Adrenal gland (tissue), 12 donors: ENCODE measurements around the gene ITFG1. TPM values are rescaled to one million over a fixed set of nuclear protein-coding genes. Genes with fewer than 3 reads are reported as not detected.
"Not testable (repeated sequence)": the region's sequence is repeated elsewhere in the genome, so short reads cannot be mapped to it uniquely, and the experiment has no call there.

Source experiments
- DNase-seq, 7 donors: peaks; one replicate each; pipeline ENCODE4 v3.0.0-alpha.2; 2019 to 2020
- H3K27ac ChIP-seq, 5 donors: fragments of 200-600 bp; sonication (generic) in 4 of 5; 1 replicate in 3 of 5; 2 replicates in 2 of 5; pipeline versions ENCODE4 v1.5.1 to v1.8.0; 2016 to 2020; ENCODE audit warnings: mild to moderate bottlenecking in 1 of 5
- H3K27me3 ChIP-seq: fragments of 200-600 bp; 2 replicates; pipeline ENCODE4 v1.8.0; 2021
- H3K36me3 ChIP-seq, 2 donors: fragments of 200-600 bp; replicated peaks in 1 of 2; 1 replicate in 1 of 2; 2 replicates in 1 of 2; pipeline versions ENCODE4 v1.5.1 to v1.8.0; 2018 to 2022
- H3K4me1 ChIP-seq, 2 donors: fragments of 200-600 bp; replicated peaks in 1 of 2; 1 replicate in 1 of 2; 2 replicates in 1 of 2; pipeline versions ENCODE4 v1.5.1 to v1.8.0; 2018 to 2021
- H3K4me3 ChIP-seq, 4 donors: fragments of 200-600 bp; sonication (generic) in 3 of 4; one replicate each; pipeline ENCODE4 v1.5.1; 2016 to 2018
- H3K9me3 ChIP-seq, 3 donors: fragments of 200-600 bp; sonication (generic) in 1 of 3; replicated peaks in 1 of 3; 1 replicate in 2 of 3; 2 replicates in 1 of 3; pipeline versions ENCODE4 v1.5.1 to v1.8.0; 2016 to 2021
- POLR2A ChIP-seq, 2 donors: fragments of 450-650 bp; IDR thresholded peaks; one replicate each; pipeline ENCODE4 v1.6.1; 2017; ENCODE audit warnings: antibody characterized with exemption in 2 of 2, mild to moderate bottlenecking in 2 of 2, moderate library complexity in 1 of 2
- WGBS, 4 donors: extraction: QIAGEN DNeasy Blood & Tissue Kit in 2 of 4; methylation state at CpG; one replicate each; pipeline versions ENCODE4 v1.1.5 to v1.1.7; 2013 to 2017; 5-methylcytosine and 5-hydroxymethylcytosine counted together
- intact Hi-C, 2 donors: fragments of 100-400 bp; cut with DNase I; formaldehyde crosslinking; loops; one replicate each; pipeline versions ENCODE4 v1.14.1 to v1.15.0; 2022 to 2023
- polyA plus RNA-seq, 3 donors: library from polyadenylated mRNA; stranded (reverse); fragments of 200-250 nt in 2 of 3; fragments of 350-450 nt in 1 of 3; fragmentation: Illumina TruSeq in 1 of 3; extraction: RNeasy Lipid Tissue Mini Kit (QIAGEN cat#74804) in 1 of 3; gene quantifications; one replicate each; pipeline ENCODE4 v1.2.3, GENCODE V29; 2013 to 2014
- total RNA-seq, 9 donors: library from RNA; depleted of rRNA in 4 of 9; stranded (reverse); fragments of >200 nt in 4 of 9; fragments of 120-200 nt in 1 of 9; fragmentation: NEBNext Ultra II Directional in 1 of 9; extraction: Animal tissue kit (Norgen Biotek cat#: 25700) in 1 of 9; gene quantifications; one replicate each; pipeline versions ENCODE4 v1.1.0 to v1.2.4, GENCODE V29; 2013 to 2023
- TF ChIP-seq, protein P1 (sequence below), 6 experiments: fragments of 450-650 bp in 4 of 6; fragments of 200-600 bp in 2 of 6; sonication (generic) in 1 of 6; IDR thresholded peaks; 1 replicate in 5 of 6; 2 replicates in 1 of 6; pipeline versions ENCODE4 v1.5.1 to v1.8.0; 2016 to 2021; ENCODE audit warnings: antibody characterized with exemption in 6 of 6, mild to moderate bottlenecking in 2 of 6, moderate library complexity in 1 of 6
- donor health status: healthy with polysubstance abuse.
- donor health status: Bipolar disorder and iron deficiency.
- donor health status: DM: yes; HTN: yes; CAD: no.
- donor health status: DM: no; HTN: no; CAD: no.
- donor health status: DM: no; HTN: no; CAD: no.
- donor health status: DM: yes; HTN: yes; CAD: no.

ITFG1 gene
- total and polyA plus RNA-seq, 12 donors, result 8.4 to 246 (median 84.4) TPM

DNA sequence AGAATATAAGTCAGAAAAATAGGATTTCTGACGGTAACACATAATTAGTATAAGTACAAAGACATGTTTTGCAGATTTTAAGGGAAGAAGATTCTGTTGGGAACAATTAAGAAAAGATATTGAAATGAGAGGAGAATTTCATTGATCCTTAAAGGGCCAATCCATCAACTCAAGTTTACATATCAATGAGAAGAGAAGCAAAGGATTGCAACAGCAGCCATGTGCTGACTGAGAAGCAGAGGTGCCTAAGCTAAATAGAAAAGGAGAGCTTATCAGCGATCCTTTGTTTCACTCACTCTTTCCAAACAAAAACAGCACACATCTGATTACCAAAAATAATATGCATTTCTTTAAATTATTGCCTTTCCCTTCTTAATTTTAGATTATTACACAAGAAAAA is 94.6 kb downstream of the ITFG1 start:
- intact Hi-C loops, result no loop called here
- Histone ChIP-seq H3K27me3 (no peaks in the 10 kb centered on the region), H3K36me3 (no peaks in the 10 kb centered on the region), H3K4me3 (no peak overlapping the region), H3K27ac (no peak overlapping the region), H3K4me1 (no peaks in the 10 kb centered on the region), H3K9me3 (no peaks in the 10 kb centered on the region)
- DNase-seq, result no peak
- TF ChIP-seq, protein P1, sequence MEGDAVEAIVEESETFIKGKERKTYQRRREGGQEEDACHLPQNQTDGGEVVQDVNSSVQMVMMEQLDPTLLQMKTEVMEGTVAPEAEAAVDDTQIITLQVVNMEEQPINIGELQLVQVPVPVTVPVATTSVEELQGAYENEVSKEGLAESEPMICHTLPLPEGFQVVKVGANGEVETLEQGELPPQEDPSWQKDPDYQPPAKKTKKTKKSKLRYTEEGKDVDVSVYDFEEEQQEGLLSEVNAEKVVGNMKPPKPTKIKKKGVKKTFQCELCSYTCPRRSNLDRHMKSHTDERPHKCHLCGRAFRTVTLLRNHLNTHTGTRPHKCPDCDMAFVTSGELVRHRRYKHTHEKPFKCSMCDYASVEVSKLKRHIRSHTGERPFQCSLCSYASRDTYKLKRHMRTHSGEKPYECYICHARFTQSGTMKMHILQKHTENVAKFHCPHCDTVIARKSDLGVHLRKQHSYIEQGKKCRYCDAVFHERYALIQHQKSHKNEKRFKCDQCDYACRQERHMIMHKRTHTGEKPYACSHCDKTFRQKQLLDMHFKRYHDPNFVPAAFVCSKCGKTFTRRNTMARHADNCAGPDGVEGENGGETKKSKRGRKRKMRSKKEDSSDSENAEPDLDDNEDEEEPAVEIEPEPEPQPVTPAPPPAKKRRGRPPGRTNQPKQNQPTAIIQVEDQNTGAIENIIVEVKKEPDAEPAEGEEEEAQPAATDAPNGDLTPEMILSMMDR (IDR thresholded peaks at IDR 0.05), result no peak
- TF ChIP-seq POLR2A (IDR thresholded peaks at IDR 0.05), result no peak
- 80 to 87% (median 82%) methylated on average over 2 of the region's 2 CpGs for WGBS, 4 donors

DNA sequence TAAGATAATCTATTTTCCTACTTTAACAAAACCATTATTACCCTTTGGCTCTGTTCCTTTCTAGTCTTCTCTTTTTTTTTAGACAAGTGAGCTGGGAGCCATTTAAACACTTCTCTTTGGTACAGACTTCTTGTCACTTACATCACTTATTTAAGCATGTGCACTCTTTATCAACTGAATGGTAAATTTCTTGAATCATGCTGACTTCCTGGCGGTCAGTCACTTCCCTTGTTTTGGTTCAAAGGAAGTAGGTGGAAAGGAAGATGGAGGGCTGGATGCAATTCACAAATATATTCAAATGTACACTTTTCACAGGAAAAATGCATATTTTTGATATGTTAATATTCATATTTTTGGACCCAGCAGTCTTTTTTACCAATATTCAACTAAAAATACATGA is 97.1 kb downstream of the ITFG1 start:
- DNase-seq, result no peak
- Histone ChIP-seq H3K36me3 (no peaks in the 10 kb centered on the region), H3K9me3 (no peaks in the 10 kb centered on the region), H3K4me1 (no peaks in the 10 kb centered on the region), H3K4me3 (no peak overlapping the region), H3K27ac (no peak overlapping the region), H3K27me3 (no peaks in the 10 kb centered on the region)
- intact Hi-C loops, result no loop called here
- WGBS, 4 donors, result 90 to 95% (median 94%) methylated on average over 1 of the region's 1 CpG
- no peak for TF ChIP-seq POLR2A (IDR thresholded peaks at IDR 0.05)
- TF ChIP-seq, protein P1 (IDR thresholded peaks at IDR 0.05), result no peak

DNA sequence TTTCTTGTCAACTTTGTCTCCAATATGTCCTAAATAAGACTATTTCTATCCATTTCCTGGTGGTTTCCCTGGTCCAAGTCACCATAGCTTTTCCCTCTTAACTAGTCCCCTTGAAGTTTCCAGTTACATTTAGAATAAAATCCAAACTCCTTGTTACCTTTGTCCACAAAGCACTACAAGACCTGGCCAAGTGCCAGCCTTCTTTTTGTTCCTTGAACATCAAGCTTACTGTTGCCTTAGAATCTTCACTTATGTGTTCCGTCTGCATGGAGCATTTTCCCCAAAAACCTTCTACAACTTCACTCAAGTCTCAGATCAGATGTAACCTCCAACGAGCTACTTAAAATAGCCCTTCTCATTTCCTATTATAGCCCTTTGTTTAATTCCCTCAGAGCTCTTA is 101.4 kb downstream of the ITFG1 start:
- TF ChIP-seq, protein P1 (IDR thresholded peaks at IDR 0.05), result no peak
- no peak for TF ChIP-seq POLR2A (IDR thresholded peaks at IDR 0.05)
- Histone ChIP-seq H3K4me1 (no peaks in the 10 kb centered on the region), H3K36me3 (no peaks in the 10 kb centered on the region)

DNA sequence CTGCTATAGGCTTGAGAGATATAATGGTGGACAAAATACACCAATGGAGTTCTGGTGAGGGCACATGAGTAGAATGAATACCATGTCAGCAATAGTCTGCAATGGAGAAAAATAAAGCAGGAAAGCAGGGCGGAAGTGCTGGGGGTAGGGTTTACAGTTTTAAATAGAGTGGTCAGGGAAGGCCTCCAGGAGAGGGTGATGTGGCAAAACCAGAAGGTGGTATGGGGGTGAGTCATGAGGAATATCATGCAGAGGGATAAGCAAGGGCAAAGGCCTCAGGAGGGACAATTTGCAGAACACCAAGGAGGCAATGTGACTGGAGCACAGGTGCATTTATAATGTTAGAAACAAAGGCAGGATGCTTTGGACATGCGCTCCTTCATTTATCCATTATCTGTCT is 102.0 kb downstream of the ITFG1 start:
- H3K27me3 ChIP-seq, result no peaks in the 10 kb centered on the region
- intact Hi-C loops, result no loop called here
- no peak overlapping the region for H3K27ac ChIP-seq
- no peak for TF ChIP-seq POLR2A (IDR thresholded peaks at IDR 0.05)
- TF ChIP-seq, protein P1 (IDR thresholded peaks at IDR 0.05), result no peak
- WGBS, 4 donors, result 95 to 98% (median 97%) methylated on average over 2 of the region's 2 CpGs
- no peaks in the 10 kb centered on the region for H3K9me3 ChIP-seq
- no peaks in the 10 kb centered on the region for H3K36me3 ChIP-seq
- no peaks in the 10 kb centered on the region for H3K4me1 ChIP-seq
- no peak for DNase-seq
- H3K4me3 ChIP-seq, result no peak overlapping the region

More for the DNA sequence above, 101.4 kb downstream of the ITFG1 start:
- Histone ChIP-seq H3K27me3 (no peaks in the 10 kb centered on the region), H3K27ac (no peak overlapping the region), H3K9me3 (no peaks in the 10 kb centered on the region), H3K4me3 (no peak overlapping the region)
- no peak for DNase-seq
- WGBS, 4 donors, result 86 to 95% (median 93%) methylated on average over 2 of the region's 2 CpGs
- intact Hi-C loops, result no loop called here

DNA sequence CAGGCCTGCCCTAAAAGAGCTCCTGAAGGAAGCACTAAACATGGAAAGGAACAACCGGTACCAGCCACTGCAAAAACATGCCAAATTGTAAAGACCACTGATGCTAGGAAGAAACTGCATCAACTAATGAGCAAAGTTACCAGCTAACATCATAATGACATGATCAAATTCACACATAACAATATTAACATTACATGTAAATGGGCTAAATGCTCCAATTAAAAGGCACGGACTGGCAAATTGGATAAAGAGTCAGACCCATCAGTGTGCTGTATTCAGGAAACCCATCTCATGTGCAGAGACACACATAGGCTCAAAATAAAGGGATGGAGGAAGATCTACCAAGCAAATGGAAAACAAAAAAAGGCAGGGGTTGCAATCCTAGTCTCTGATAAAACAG is 111.8 kb downstream of the ITFG1 start:
- H3K27me3 ChIP-seq, H3K36me3 ChIP-seq, H3K4me3 ChIP-seq, H3K27ac ChIP-seq, H3K4me1 ChIP-seq, intact Hi-C loops, DNase-seq, H3K9me3 ChIP-seq: not testable (repeated sequence)
- WGBS, 4 donors, result 94 to 100% (median 97%) methylated on average over 1 to 2 of the region's 2 CpGs

DNA sequence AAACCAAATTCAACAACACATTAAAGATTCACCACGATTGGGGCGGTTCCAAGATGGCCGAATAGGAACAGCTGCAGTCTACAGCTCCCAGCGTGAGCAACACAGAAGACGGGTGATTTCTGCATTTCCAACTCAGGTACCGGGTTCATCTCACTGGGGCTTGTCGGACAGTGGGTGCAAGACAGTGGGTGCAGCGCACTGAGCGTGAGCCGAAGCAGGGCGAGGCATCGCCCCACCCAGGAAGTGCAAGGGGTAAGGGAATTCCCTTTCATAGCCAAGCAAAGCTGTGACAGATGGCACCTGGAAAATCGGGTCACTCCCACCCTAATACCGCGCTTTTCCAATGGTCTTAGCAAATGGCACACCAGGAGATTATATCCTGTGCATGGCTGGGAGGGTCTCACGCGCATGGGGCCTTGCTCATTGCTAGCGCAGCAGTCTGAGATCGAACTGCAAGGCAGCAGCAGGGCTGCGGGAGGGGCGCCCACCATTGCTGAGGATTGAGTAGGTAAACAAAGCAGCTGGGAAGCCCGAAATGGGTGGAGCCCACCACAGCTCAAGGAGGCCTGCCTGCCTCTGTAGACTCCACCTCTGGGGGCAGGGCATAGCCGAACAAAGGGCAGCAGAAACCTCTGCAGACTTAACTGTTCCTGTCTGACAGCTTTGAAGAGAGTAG is 113.7 kb downstream of the ITFG1 start:
- 97 to 99% (median 98%) methylated on average over 20 to 23 of the region's 23 CpGs for WGBS, 4 donors
- DNase-seq, H3K36me3 ChIP-seq, H3K27me3 ChIP-seq, H3K4me1 ChIP-seq, H3K4me3 ChIP-seq, H3K9me3 ChIP-seq, H3K27ac ChIP-seq, intact Hi-C loops: not testable (repeated sequence)
